RWPE1 (cell line): ENCODE measurements around the gene ADCY5.

Source experiments
- CTCF ChIA-PET: fragments of 350-600 bp; sonication (Branson Sonifier 250); formaldehyde crosslinking; extraction: SDS; loops from one replicate; lab custom pipeline; 2021; lab: Yijun Ruan, JAX
- POLR2A ChIA-PET: fragments of 400-600 bp; formaldehyde crosslinking; extraction: SDS; loops from one replicate; lab custom pipeline; 2020; ENCODE audit warnings: antibody characterized with exemption; ENCODE audit not compliant: low non-redundant PET; lab: Yijun Ruan, JAX
- DNase-seq: peaks from one replicate; pipeline ENCODE4 v3.0.0; 2012; ENCODE audit warnings: low spot score
- H3K27ac ChIP-seq: fragments of 450-650 bp; 2 replicates; pipeline ENCODE4 v1.5.1; 2017
- TF ChIP-seq, protein P1 (sequence below): fragments of 450-650 bp; conservative IDR thresholded peaks from 2 replicates; pipeline ENCODE4 v1.5.1; 2017; ENCODE audit warnings: low read depth, mild to moderate bottlenecking

Gene ADCY5

GRCh38 chr3:123361071-123361470 lies 87.8 kb downstream of the ADCY5 start:
- DNase-seq: no peak
- TF ChIP-seq, protein P1, sequence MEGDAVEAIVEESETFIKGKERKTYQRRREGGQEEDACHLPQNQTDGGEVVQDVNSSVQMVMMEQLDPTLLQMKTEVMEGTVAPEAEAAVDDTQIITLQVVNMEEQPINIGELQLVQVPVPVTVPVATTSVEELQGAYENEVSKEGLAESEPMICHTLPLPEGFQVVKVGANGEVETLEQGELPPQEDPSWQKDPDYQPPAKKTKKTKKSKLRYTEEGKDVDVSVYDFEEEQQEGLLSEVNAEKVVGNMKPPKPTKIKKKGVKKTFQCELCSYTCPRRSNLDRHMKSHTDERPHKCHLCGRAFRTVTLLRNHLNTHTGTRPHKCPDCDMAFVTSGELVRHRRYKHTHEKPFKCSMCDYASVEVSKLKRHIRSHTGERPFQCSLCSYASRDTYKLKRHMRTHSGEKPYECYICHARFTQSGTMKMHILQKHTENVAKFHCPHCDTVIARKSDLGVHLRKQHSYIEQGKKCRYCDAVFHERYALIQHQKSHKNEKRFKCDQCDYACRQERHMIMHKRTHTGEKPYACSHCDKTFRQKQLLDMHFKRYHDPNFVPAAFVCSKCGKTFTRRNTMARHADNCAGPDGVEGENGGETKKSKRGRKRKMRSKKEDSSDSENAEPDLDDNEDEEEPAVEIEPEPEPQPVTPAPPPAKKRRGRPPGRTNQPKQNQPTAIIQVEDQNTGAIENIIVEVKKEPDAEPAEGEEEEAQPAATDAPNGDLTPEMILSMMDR: no peak
- CTCF ChIA-PET: interaction anchor here (0.7 to 1.7 kb wide), 2 partner anchors 32 to 358 kb away, joined by 3 to 4 read pairs; no protein-coding TSS in a partner anchor
- POLR2A ChIA-PET: no interaction called here
- no peak overlapping the region for H3K27ac ChIP-seq

GRCh38 chr3:123357275-123357674 lies 91.6 kb downstream of the ADCY5 start:
- POLR2A ChIA-PET: no interaction called here

DNA sequence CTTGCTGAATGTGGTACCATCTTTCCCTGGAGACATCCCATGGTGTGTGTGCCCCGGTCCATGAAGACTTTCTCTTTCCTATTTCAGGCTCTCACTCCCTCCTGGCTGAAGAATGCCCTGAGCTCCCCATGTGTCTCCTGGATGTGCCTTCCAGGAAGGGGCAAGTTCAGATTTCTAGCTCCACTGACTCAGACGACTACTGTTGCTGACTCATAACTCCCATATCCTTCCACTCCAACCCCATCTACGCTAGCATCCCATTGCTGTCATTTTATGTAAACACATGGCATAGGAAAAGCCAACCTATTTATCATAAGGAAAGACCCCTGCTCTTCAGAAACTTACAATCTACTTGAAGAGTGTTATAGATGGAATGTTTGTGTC lies 95.0 kb downstream of the ADCY5 start:
- TF ChIP-seq, protein P1: no peak
- H3K27ac ChIP-seq: no peak overlapping the region
- CTCF ChIA-PET: no interaction called here
- POLR2A ChIA-PET: no interaction called here
- DNase-seq: no peak

More at GRCh38 chr3:123357275-123357674, 91.6 kb downstream of the ADCY5 start:
- DNase-seq: no peak
- TF ChIP-seq, protein P1: no peak
- CTCF ChIA-PET: no interaction called here
- no peak overlapping the region for H3K27ac ChIP-seq

GRCh38 chr3:123353227-123353849 lies 95.6 kb downstream of the ADCY5 start:
- TF ChIP-seq, protein P1: no peak
- CTCF ChIA-PET: interaction anchor here (0.5 kb wide), 1 partner anchor 30 kb away, joined by 3 read pairs; no protein-coding TSS in a partner anchor

DNA sequence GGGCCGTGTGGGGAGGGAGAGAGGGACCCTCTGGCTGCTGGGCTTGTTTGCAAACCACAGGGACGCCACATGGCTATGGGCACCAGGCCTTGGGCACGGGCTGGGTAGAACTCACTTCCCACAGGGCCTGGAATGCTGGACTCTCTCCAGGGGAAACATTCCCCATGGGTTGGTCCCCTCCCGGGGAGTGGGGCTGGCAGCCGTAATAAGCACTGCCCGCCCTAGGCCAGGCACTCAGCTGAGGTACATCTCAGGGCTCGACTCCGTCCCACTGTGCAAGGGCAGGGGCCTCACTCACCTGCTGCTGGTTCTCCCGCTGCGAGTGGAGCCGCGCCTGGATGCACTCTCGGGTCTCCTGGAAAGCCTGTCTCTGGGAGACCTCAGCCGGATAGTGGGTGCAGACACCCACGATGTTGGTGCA lies 96.7 kb downstream of the ADCY5 start:
- TF ChIP-seq, protein P1: no peak
- H3K27ac ChIP-seq: no peak overlapping the region
- POLR2A ChIA-PET: no interaction called here
- CTCF ChIA-PET: no interaction called here
- no peak for DNase-seq

More at GRCh38 chr3:123353227-123353849, 95.6 kb downstream of the ADCY5 start:
- H3K27ac ChIP-seq: no peak overlapping the region
- DNase-seq: no peak
- POLR2A ChIA-PET: no interaction called here

GRCh38 chr3:123351501-123351900 lies 97.4 kb downstream of the ADCY5 start:
- POLR2A ChIA-PET: no interaction called here
- H3K27ac ChIP-seq: no peak overlapping the region
- TF ChIP-seq, protein P1: no peak
- DNase-seq: no peak
- CTCF ChIA-PET: no interaction called here
